Measurements from ENCODE around the gene PRR12. TPM values are rescaled to one million over a fixed set of nuclear protein-coding genes. Genes with fewer than 3 reads are reported as not detected.

PRR12 gene
- total and polyA plus RNA-seq, 9 of the 15 experiments (the other 6 are each of a cell fraction or from before 2014, with no cell fraction given) = 0.01 to 21.1 (median 0.98) TPM

DNA sequence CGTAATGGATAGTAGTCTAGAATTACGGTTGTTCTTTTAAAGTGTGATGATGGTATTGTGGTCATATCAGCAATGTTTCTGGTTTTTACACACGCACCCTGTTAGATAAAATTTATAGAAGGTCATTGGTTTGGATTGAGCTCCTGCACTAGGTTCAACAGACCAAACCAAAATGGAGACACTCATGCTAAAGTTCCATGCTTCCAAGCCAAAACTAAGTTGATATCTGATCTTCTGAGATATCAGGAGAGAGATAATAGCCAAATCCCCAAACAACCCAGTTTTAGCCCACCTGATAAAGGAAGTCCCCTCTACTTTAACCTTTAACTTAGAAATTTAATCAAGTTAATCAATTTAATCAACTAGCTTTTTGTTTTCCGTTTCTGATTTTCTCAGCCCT lies 11.8 kb upstream of the PRR12 start (continued):
- TF ChIP-seq, protein P1, sequence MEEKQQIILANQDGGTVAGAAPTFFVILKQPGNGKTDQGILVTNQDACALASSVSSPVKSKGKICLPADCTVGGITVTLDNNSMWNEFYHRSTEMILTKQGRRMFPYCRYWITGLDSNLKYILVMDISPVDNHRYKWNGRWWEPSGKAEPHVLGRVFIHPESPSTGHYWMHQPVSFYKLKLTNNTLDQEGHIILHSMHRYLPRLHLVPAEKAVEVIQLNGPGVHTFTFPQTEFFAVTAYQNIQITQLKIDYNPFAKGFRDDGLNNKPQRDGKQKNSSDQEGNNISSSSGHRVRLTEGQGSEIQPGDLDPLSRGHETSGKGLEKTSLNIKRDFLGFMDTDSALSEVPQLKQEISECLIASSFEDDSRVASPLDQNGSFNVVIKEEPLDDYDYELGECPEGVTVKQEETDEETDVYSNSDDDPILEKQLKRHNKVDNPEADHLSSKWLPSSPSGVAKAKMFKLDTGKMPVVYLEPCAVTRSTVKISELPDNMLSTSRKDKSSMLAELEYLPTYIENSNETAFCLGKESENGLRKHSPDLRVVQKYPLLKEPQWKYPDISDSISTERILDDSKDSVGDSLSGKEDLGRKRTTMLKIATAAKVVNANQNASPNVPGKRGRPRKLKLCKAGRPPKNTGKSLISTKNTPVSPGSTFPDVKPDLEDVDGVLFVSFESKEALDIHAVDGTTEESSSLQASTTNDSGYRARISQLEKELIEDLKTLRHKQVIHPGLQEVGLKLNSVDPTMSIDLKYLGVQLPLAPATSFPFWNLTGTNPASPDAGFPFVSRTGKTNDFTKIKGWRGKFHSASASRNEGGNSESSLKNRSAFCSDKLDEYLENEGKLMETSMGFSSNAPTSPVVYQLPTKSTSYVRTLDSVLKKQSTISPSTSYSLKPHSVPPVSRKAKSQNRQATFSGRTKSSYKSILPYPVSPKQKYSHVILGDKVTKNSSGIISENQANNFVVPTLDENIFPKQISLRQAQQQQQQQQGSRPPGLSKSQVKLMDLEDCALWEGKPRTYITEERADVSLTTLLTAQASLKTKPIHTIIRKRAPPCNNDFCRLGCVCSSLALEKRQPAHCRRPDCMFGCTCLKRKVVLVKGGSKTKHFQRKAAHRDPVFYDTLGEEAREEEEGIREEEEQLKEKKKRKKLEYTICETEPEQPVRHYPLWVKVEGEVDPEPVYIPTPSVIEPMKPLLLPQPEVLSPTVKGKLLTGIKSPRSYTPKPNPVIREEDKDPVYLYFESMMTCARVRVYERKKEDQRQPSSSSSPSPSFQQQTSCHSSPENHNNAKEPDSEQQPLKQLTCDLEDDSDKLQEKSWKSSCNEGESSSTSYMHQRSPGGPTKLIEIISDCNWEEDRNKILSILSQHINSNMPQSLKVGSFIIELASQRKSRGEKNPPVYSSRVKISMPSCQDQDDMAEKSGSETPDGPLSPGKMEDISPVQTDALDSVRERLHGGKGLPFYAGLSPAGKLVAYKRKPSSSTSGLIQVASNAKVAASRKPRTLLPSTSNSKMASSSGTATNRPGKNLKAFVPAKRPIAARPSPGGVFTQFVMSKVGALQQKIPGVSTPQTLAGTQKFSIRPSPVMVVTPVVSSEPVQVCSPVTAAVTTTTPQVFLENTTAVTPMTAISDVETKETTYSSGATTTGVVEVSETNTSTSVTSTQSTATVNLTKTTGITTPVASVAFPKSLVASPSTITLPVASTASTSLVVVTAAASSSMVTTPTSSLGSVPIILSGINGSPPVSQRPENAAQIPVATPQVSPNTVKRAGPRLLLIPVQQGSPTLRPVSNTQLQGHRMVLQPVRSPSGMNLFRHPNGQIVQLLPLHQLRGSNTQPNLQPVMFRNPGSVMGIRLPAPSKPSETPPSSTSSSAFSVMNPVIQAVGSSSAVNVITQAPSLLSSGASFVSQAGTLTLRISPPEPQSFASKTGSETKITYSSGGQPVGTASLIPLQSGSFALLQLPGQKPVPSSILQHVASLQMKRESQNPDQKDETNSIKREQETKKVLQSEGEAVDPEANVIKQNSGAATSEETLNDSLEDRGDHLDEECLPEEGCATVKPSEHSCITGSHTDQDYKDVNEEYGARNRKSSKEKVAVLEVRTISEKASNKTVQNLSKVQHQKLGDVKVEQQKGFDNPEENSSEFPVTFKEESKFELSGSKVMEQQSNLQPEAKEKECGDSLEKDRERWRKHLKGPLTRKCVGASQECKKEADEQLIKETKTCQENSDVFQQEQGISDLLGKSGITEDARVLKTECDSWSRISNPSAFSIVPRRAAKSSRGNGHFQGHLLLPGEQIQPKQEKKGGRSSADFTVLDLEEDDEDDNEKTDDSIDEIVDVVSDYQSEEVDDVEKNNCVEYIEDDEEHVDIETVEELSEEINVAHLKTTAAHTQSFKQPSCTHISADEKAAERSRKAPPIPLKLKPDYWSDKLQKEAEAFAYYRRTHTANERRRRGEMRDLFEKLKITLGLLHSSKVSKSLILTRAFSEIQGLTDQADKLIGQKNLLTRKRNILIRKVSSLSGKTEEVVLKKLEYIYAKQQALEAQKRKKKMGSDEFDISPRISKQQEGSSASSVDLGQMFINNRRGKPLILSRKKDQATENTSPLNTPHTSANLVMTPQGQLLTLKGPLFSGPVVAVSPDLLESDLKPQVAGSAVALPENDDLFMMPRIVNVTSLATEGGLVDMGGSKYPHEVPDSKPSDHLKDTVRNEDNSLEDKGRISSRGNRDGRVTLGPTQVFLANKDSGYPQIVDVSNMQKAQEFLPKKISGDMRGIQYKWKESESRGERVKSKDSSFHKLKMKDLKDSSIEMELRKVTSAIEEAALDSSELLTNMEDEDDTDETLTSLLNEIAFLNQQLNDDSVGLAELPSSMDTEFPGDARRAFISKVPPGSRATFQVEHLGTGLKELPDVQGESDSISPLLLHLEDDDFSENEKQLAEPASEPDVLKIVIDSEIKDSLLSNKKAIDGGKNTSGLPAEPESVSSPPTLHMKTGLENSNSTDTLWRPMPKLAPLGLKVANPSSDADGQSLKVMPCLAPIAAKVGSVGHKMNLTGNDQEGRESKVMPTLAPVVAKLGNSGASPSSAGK (IDR thresholded peaks at IDR 0.05) = no peak
- TF ChIP-seq, protein P2, sequence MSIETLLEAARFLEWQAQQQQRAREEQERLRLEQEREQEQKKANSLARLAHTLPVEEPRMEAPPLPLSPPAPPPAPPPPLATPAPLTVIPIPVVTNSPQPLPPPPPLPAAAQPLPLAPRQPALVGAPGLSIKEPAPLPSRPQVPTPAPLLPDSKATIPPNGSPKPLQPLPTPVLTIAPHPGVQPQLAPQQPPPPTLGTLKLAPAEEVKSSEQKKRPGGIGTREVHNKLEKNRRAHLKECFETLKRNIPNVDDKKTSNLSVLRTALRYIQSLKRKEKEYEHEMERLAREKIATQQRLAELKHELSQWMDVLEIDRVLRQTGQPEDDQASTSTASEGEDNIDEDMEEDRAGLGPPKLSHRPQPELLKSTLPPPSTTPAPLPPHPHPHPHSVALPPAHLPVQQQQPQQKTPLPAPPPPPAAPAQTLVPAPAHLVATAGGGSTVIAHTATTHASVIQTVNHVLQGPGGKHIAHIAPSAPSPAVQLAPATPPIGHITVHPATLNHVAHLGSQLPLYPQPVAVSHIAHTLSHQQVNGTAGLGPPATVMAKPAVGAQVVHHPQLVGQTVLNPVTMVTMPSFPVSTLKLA (conservative IDR thresholded peaks at IDR 0.05) = no peak
- TF ChIP-seq CEBPG (CRISPR knock-in tag; IDR thresholded peaks at IDR 0.05) (no peak), CEBPG (tag; conservative IDR thresholded peaks at IDR 0.05 in 1 of 2, IDR thresholded peaks at IDR 0.05 in 1 of 2) (no peak), IRF2 (CRISPR knock-in tag; IDR thresholded peaks at IDR 0.05) (no peak), TSC22D4 (tag; IDR thresholded peaks at IDR 0.05) (no peak), TRIM24 (IDR thresholded peaks at IDR 0.05) (no peak), ERF (CRISPR knock-in tag; IDR thresholded peaks at IDR 0.05) (peak; percentile 81; the same call in 1 of the 2 replicates), BCL6 (CRISPR knock-in tag; IDR thresholded peaks at IDR 0.05) (peak; percentile 64), TCFL5 (CRISPR knock-in tag; conservative IDR thresholded peaks at IDR 0.05) (peak; percentile 91), ETS2 (tag; IDR thresholded peaks at IDR 0.05; ENCODE audit: borderline replicate concordance, poor library complexity, severe bottlenecking) (no peak)
- TF ChIP-seq, protein P3, sequence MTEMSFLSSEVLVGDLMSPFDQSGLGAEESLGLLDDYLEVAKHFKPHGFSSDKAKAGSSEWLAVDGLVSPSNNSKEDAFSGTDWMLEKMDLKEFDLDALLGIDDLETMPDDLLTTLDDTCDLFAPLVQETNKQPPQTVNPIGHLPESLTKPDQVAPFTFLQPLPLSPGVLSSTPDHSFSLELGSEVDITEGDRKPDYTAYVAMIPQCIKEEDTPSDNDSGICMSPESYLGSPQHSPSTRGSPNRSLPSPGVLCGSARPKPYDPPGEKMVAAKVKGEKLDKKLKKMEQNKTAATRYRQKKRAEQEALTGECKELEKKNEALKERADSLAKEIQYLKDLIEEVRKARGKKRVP (CRISPR knock-in tag; IDR thresholded peaks at IDR 0.05) = peak; percentile 74
- TF ChIP-seq, protein P4, sequence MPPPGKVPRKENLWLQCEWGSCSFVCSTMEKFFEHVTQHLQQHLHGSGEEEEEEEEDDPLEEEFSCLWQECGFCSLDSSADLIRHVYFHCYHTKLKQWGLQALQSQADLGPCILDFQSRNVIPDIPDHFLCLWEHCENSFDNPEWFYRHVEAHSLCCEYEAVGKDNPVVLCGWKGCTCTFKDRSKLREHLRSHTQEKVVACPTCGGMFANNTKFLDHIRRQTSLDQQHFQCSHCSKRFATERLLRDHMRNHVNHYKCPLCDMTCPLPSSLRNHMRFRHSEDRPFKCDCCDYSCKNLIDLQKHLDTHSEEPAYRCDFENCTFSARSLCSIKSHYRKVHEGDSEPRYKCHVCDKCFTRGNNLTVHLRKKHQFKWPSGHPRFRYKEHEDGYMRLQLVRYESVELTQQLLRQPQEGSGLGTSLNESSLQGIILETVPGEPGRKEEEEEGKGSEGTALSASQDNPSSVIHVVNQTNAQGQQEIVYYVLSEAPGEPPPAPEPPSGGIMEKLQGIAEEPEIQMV (tag; conservative IDR thresholded peaks at IDR 0.05; ENCODE audit: low read depth) = peak; percentile 80

Measured in K562 (cell line).